Astrocyte (in vitro differentiated cells and primary cell): Measurements from ENCODE around the gene CHSY1. TPM values are rescaled to one million over a fixed set of nuclear protein-coding genes. Genes with fewer than 3 reads are reported as not detected.

Experiments
- DNase-seq: peaks from one replicate; pipeline ENCODE4 v3.0.0-alpha.2; 2010; ENCODE audit warnings: low read depth
- FAIRE-seq: peaks from 2 replicates; lab custom pipeline; 2011; peaks lifted over from hg19 to GRCh38; lab: Jason Lieb, UNC
- H2AFZ ChIP-seq: 2 replicates; pipeline ENCODE4 v1.6.0; 2012; ENCODE audit warnings: low read depth, low read length, inconsistent platforms
- H3K27ac ChIP-seq: 2 replicates; pipeline ENCODE4 v1.5.1; 2011; ENCODE audit warnings: low read depth, low read length, inconsistent platforms
- H3K27me3 ChIP-seq: 2 replicates; pipeline ENCODE4 v1.6.0; 2011; ENCODE audit warnings: low read length, inconsistent platforms; ENCODE audit not compliant: insufficient read depth
- H3K36me3 ChIP-seq: 2 replicates; pipeline ENCODE4 v1.5.1; 2011; ENCODE audit warnings: low read length, inconsistent platforms; ENCODE audit not compliant: insufficient read depth
- H3K4me1 ChIP-seq: 2 replicates; pipeline ENCODE4 v1.5.1; 2011; ENCODE audit warnings: low read length, inconsistent platforms; ENCODE audit not compliant: insufficient read depth
- H3K4me2 ChIP-seq: 2 replicates; pipeline ENCODE4 v1.6.0; 2012; ENCODE audit warnings: low read length, inconsistent platforms
- H3K4me3 ChIP-seq: 2 replicates; pipeline ENCODE4 v1.5.1; 2011; ENCODE audit warnings: low read depth, mild to moderate bottlenecking, low read length, inconsistent platforms; ENCODE audit not compliant: insufficient read depth
- H3K79me2 ChIP-seq: 2 replicates; pipeline ENCODE4 v1.6.0; 2012; ENCODE audit warnings: mild to moderate bottlenecking, low read length, inconsistent platforms; ENCODE audit not compliant: insufficient read depth
- H3K9ac ChIP-seq: 2 replicates; pipeline ENCODE4 v1.6.0; 2012; ENCODE audit warnings: mild to moderate bottlenecking, low read length, inconsistent platforms
- H3K9me3 ChIP-seq: 2 replicates; pipeline ENCODE4 v1.5.1; 2012; ENCODE audit warnings: low read depth, mild to moderate bottlenecking, low read length, inconsistent platforms; ENCODE audit not compliant: insufficient read depth
- H4K20me1 ChIP-seq: 2 replicates; pipeline ENCODE4 v1.6.0; 2012; ENCODE audit warnings: low read length, inconsistent platforms; ENCODE audit not compliant: insufficient read depth
- H3K27ac Mint-ChIP-seq: one replicate; pipeline ENCODE4 v1.8.0; 2021; ENCODE audit warnings: mild to moderate bottlenecking, mixed read lengths; ENCODE audit not compliant: unreplicated experiment
- H3K27me3 Mint-ChIP-seq: one replicate; pipeline ENCODE4 v1.8.0; 2021; ENCODE audit warnings: low read depth, mixed read lengths; ENCODE audit not compliant: unreplicated experiment
- H3K36me3 Mint-ChIP-seq: one replicate; pipeline ENCODE4 v1.8.0; 2021; ENCODE audit warnings: low read depth, mixed read lengths; ENCODE audit not compliant: unreplicated experiment
- H3K4me1 Mint-ChIP-seq: one replicate; pipeline ENCODE4 v1.8.0; 2021; ENCODE audit warnings: low read depth, mixed read lengths; ENCODE audit not compliant: unreplicated experiment
- H3K4me3 Mint-ChIP-seq: one replicate; pipeline ENCODE4 v1.8.0; 2021; ENCODE audit warnings: mild to moderate bottlenecking, moderate library complexity, mixed read lengths; ENCODE audit not compliant: unreplicated experiment
- H3K9me3 Mint-ChIP-seq: one replicate; pipeline ENCODE4 v1.8.0; 2021; ENCODE audit warnings: mild to moderate bottlenecking, mixed read lengths; ENCODE audit not compliant: unreplicated experiment
- EZH2 ChIP-seq: IDR thresholded peaks from 2 replicates; pipeline ENCODE4 v1.6.1; 2012; ENCODE audit warnings: mild to moderate bottlenecking, low read length, inconsistent platforms; ENCODE audit not compliant: insufficient read depth
- total RNA-seq: library from RNA; stranded (reverse); gene quantifications from 2 replicates; pipeline ENCODE4 v1.2.1, GENCODE V29; 2021
- TF ChIP-seq, protein P1 (sequence below): IDR thresholded peaks from 2 replicates; pipeline ENCODE4 v1.5.1; 2011; ENCODE audit warnings: low read depth, mild to moderate bottlenecking, inconsistent platforms, low read length, moderate library complexity; ENCODE audit not compliant: insufficient read depth

CHSY1 gene
- total RNA-seq, 1 donor from 2014 or later: 42.2 TPM

DNA sequence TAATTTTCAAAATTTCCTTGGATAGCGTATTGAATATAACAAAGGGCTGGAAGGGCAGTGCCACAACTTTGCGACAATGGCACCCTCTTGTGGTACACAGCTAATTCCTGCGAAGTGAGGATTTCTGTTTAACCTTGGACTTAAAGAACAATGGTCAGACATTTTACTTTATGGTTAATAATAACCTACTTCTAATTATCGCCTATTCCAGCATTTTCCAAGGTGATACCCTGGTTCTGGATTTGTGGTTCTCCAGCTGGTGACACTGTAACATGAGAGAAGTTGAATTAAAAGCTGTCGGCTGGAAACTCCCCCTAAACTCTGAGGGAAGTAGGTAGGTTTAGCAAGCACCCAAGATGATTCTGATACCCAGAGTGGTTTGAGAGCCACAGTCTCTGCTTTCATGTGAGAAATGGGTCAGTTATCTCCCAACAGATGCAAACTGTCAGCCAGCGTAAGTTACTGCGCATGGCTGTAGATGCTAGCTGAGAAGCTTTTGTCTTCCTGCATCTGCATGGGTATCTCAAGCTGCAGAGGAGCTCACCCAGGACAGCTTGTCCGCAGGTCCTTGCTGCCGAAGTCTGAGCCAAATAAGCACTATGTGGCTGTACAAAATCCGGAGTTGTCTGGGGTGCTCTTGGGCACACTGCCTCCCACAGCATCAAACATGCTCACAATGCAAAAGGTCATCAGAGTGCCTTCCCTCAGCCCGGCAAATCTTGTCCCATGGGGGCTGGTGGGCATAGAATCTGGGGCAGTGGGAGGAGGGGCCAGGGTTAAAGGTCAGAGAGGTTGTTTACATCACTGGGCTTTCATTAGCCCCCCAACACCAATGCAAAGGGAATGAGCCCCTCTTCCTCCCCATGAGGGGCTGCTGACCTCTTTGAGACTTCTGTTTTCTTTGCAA, 6.6 kb upstream of the CHSY1 start:
- Histone ChIP-seq H3K9me3 (no peaks in the 10 kb centered on the region), H4K20me1 (no peaks in the 10 kb centered on the region), H3K79me2 (no peaks in the 10 kb centered on the region), H3K9ac (no peak overlapping the region), H2AFZ (peak overlapping the region; percentile 39), H3K4me1 (peaks cover 8% of the 10 kb centered on the region), H3K27me3 (no peaks in the 10 kb centered on the region), H3K4me2 (no peak overlapping the region), H3K36me3 (no peaks in the 10 kb centered on the region), H3K4me3 (no peak overlapping the region), H3K27ac (no peak overlapping the region)
- Mint-ChIP-seq H3K36me3 (peaks cover 2% of the 10 kb centered on the region), H3K27ac (no peak overlapping the region), H3K27me3 (peaks cover 19% of the 10 kb centered on the region), H3K4me3 (no peak overlapping the region), H3K9me3 (peaks cover 3% of the 10 kb centered on the region), H3K4me1 (peaks cover 10% of the 10 kb centered on the region)
- TF ChIP-seq, protein P1, sequence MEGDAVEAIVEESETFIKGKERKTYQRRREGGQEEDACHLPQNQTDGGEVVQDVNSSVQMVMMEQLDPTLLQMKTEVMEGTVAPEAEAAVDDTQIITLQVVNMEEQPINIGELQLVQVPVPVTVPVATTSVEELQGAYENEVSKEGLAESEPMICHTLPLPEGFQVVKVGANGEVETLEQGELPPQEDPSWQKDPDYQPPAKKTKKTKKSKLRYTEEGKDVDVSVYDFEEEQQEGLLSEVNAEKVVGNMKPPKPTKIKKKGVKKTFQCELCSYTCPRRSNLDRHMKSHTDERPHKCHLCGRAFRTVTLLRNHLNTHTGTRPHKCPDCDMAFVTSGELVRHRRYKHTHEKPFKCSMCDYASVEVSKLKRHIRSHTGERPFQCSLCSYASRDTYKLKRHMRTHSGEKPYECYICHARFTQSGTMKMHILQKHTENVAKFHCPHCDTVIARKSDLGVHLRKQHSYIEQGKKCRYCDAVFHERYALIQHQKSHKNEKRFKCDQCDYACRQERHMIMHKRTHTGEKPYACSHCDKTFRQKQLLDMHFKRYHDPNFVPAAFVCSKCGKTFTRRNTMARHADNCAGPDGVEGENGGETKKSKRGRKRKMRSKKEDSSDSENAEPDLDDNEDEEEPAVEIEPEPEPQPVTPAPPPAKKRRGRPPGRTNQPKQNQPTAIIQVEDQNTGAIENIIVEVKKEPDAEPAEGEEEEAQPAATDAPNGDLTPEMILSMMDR: peak; percentile 98
- no peak for TF ChIP-seq EZH2
- peak; percentile 46 for DNase-seq
- peak; percentile 34 for FAIRE-seq

- H3K4me3 Mint-ChIP-seq: no peak overlapping the region
- H3K9me3 ChIP-seq: no peaks in the 10 kb centered on the region
Observed at GRCh38 chr15:101256757-101257156, 4.9 kb upstream of the CHSY1 start.

More at GRCh38 chr15:101256757-101257156, 4.9 kb upstream of the CHSY1 start:
- Histone ChIP-seq H3K27me3 (no peaks in the 10 kb centered on the region), H3K79me2 (no peaks in the 10 kb centered on the region), H3K36me3 (no peaks in the 10 kb centered on the region), H3K4me3 (no peak overlapping the region), H3K4me2 (no peak overlapping the region), H3K4me1 (peaks cover 14% of the 10 kb centered on the region), H4K20me1 (no peaks in the 10 kb centered on the region), H2AFZ (no peak overlapping the region), H3K27ac (no peak overlapping the region), H3K9ac (no peak overlapping the region)
- H3K4me1 Mint-ChIP-seq: peaks cover 10% of the 10 kb centered on the region
- H3K9me3 Mint-ChIP-seq: no peaks in the 10 kb centered on the region
- FAIRE-seq (no peak), DNase-seq (no peak)
- no peaks in the 10 kb centered on the region for H3K36me3 Mint-ChIP-seq
- peaks cover 18% of the 10 kb centered on the region for H3K27me3 Mint-ChIP-seq
- H3K27ac Mint-ChIP-seq: no peak overlapping the region
- no peak for TF ChIP-seq EZH2
- TF ChIP-seq, protein P1: peak; percentile 34
